ENCODE results near the gene ACSL6.
"Not testable (repeated sequence)": the region's sequence is repeated elsewhere in the genome, so short reads cannot be mapped to it uniquely, and the experiment has no call there.

ACSL6 gene

DNA sequence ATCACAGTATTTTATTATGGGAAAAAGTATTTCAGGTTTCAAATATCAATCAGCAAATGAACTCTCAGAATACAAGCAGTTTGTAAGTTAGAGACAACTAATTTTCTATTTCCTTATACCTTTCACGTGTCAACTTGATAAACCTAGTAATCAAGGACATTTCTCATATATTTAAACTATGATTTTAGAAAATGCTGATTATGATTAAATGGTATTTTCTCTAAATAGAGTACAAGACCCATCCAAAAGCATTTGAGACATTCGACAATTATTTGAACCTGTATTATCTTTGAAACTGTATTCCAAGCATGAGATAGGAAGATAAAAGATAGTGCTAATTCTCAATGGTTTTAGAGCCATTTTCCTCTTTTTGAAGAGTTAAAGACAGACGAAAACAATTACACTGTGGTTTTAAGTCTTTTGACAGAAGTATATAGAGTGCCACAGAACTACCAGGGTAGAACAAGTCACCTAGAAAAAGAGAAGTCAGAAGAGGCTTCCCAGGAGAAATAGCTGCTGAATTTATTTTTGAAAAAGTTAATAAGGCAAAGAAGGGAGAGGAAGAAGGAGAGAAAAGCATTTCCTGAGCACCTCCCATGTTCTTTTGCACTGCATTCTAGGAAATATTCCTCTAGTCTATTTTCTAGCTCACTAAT lies 71.6 kb downstream of the ACSL6 start:
- no peak for DNase-seq (ENCODE audit: low spot score)

DNA sequence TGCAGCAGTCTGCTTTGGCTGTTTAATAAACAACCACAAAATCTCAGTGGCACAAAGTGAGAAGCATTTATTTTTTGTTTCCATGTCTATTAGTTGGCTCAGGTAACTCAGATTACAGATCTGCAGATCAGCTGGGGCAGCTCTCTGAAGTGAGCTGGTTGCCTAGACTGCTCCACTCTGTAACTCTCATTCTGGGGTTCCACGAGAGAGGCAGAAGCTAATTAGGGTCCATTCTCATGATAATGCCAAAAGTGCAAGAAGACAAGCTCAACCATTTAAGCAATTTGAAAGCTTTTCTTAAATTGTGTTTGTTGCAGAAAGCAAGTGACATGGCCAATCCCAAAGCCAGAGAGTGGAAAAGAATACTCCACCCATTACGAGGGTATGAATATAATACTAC lies 79.2 kb downstream of the ACSL6 start:
- DNase-seq (ENCODE audit: low spot score) = no peak

DNA sequence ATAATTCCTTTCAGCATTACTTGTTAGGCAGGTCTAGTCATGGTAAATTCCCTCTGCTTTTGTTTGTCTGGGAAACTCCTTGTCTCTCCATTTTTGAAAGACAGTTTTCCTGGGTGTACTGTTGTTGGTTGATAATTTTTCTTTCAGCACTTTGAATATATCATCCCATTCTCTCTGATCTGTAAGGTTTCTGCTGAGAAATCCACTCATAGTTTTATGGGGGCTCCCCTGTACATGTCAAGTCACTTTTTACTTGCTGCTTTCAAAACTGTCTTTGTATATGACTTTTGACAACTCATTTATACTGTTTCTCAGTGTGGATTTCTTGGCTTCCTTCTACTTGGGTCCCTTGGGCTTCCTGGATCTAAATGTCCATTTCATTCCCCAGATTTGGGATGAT lies 82.5 kb downstream of the ACSL6 start:
- no peak for DNase-seq (ENCODE audit: low spot score)

DNA sequence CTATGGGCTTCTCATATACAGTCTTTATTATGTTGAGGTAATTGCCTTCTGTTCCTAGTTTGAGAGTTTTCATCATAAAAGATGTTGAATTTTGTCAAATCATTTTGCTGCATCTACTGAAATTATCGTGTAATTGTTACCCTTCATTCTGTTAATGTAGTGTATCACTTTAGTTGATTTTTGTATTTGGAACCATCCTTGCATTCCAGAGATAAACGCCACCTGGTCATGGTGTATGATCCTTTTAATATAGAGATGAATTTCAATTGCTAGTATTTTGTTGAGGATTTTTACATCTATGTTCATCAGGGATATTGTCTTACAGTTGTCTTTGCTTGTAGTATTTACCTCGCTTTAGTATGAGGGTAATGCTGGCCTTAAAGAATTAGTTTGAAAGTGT lies 85.3 kb downstream of the ACSL6 start:
- no peak for DNase-seq (ENCODE audit: low spot score)

DNA sequence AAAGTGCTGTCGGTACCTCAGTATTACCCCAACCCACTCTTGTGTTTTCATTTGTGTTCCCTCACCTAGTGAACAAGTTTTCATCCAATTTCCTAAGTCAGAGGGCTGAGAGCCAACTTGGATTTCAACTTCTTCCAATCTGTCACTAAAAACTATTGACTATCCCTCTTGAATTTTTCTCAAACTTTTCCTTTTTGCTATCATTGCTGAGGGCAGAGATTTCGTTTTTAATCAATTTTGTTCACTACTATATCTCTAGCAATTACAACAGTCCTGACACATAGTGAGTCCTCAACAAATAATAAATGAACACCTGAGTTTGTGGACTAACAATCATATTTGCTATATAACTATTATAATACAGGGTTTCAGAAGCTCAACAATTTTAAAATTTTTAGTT lies 95.0 kb downstream of the ACSL6 start:
- DNase-seq (ENCODE audit: low spot score) = no peak

DNA sequence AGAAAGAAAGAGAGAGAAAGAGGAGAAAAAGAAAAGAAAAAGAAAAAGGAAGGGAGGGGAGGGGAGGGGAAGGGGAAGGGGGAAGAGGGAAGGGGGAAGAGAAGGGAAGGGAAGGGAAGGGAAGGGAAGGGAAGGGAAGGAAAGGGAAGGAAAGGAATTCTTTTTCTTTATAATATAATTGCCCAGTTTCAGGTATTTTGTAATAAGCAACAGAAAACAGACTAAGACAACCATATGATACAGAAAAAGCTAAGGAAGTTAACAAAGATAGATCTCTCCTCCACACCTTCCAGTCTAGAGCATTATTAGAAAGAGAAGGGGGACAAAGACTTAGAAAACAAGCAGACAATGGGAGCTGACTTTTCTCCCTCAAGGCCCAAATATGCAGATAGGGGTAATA lies 97.0 kb downstream of the ACSL6 start:
- DNase-seq (ENCODE audit: low spot score) = no peak

DNA sequence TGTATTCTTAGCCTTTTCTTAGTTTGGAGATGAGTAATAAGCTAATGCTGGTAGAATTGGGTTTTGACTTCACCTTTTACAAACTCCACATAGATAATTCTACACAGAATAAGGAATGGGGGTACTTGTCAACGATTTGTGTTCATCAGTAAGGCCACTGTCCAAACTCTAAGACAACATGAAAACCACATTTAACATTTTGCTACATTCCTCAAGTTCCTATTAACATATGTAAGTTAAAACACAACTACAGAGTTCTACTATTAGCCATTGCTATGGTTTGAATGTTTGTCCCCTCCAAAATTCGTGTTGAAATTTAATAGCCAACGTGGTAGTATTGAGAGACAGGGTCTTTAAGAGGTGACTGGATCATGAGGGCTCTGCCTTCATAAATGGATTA lies 97.9 kb downstream of the ACSL6 start:
- no peak for DNase-seq (ENCODE audit: low spot score)

DNA sequence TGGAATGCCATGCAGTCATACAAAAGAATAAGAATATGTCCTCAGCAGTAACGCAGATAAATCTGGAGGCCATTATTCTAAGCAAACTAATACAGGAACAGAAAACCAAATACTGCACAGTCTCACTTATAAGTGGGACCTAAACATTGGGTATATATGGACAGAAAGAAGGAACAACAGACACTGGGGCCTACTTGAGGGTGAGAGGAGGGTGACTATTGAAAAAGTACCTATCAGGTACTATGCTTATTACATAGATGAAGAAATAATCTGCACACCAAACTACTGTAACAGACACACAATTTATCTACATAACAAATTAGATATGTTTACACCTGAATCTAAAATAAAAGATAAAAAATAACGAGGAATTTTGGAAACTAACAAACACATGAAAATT lies 104.8 kb downstream of the ACSL6 start:
- no peak for DNase-seq (ENCODE audit: low spot score)

DNA sequence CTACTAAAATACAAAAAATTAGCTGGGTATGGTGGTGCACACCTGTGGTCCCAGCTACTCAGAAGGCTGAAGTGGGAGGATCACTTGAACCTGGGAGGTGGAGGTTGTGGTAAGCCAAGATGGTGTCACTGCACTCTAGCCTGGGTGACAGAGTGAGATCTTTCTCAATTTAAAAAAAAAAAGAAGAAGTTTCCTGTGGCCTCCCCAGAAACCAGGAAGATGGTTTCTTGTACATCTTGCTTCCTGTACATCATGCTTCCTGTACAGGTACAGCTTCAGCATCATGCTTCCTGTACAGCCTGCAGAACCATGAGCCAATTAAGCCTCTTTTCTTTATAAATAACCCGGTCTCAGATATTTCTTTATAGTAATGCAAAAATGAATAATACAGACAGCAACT lies 109.2 kb downstream of the ACSL6 start:
- DNase-seq (ENCODE audit: low spot score) = not testable (repeated sequence)
